ENCODE data around the gene WDR70. TPM values are rescaled to one million over a fixed set of nuclear protein-coding genes. Genes with fewer than 3 reads are reported as not detected.

The WDR70 gene
- total and polyA plus RNA-seq, 2 donors (not counting 3 experiments of a cell fraction or from before 2014, with no cell fraction given) = 6.7 to 37.3 TPM

GRCh38 chr5:37543216-37543615 lies 164.1 kb downstream of the WDR70 start:
- H3K79me2 ChIP-seq (ENCODE audit: control insufficient read depth, insufficient read depth, low read length) = no peaks in the 10 kb centered on the region
- H3K9me3 ChIP-seq (replicated peaks; ENCODE audit: control insufficient read depth, insufficient read depth, low read length) = no peaks in the 10 kb centered on the region
- no peak overlapping the region for H3K9ac ChIP-seq (replicated peaks; ENCODE audit: extremely low read depth, insufficient read depth, low read length)
- intact Hi-C loops (cut with micrococcal nuclease) = no loop called here
- H3K27me3 ChIP-seq (ENCODE audit: control insufficient read depth in 2 of 2, insufficient read depth in 2 of 2, low read length in 2 of 2) = no peaks in the 10 kb centered on the region
- H3K9me1 ChIP-seq (replicated peaks; ENCODE audit: control insufficient read depth, extremely low read depth, insufficient read depth, low read length) = no peaks in the 10 kb centered on the region
- dilution Hi-C loops (cut with MboI; ENCODE audit: extremely low pct_ligation_motif_present, low sequenced_read_pairs) = no loop called here
- H4K20me1 ChIP-seq (replicated peaks; ENCODE audit: control insufficient read depth, extremely low read depth, insufficient read depth, low read length) = no peaks in the 10 kb centered on the region
- no peak overlapping the region for H2AFZ ChIP-seq (ENCODE audit: low read depth, low read length)
- POLR2A ChIA-PET = no interaction called here
- BruUV-seq (replicated peaks) = no TSS peak
- H3K4me1 ChIP-seq (ENCODE audit: control insufficient read depth, extremely low read depth, insufficient read depth, low read length) = no peaks in the 10 kb centered on the region
- H3K4me3 ChIP-seq (replicated peaks in 1 of 3; ENCODE audit: insufficient read depth in 1 of 3, low read depth in 1 of 3, low read length in 3 of 3) = no peak overlapping the region
- no peak for TF ChIP-seq JUN (IDR thresholded peaks at IDR 0.05; ENCODE audit: borderline replicate concordance, insufficient read depth, insufficient read length, low read depth)
- no peak for TF ChIP-seq POLR2AphosphoS5 (IDR thresholded peaks at IDR 0.05; ENCODE audit: insufficient read depth, low read depth, low read length)
- TF ChIP-seq EZH2 (IDR thresholded peaks at IDR 0.05; ENCODE audit: borderline replicate concordance, low read depth, low read length, severe bottlenecking) = no peak
- no peak for TF ChIP-seq MYC (IDR thresholded peaks at IDR 0.05; ENCODE audit: low read depth, low read length)
- TF ChIP-seq, protein P1, sequence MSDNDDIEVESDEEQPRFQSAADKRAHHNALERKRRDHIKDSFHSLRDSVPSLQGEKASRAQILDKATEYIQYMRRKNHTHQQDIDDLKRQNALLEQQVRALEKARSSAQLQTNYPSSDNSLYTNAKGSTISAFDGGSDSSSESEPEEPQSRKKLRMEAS (IDR thresholded peaks at IDR 0.05; ENCODE audit: insufficient read depth, insufficient read length) = no peak
- no peak for TF ChIP-seq FOS (IDR thresholded peaks at IDR 0.05; ENCODE audit: borderline replicate concordance, insufficient read depth, low read length)
- no peak for TF ChIP-seq GATA2 (IDR thresholded peaks at IDR 0.05; ENCODE audit: insufficient read depth, insufficient read length, low read depth, low read length)
- TF ChIP-seq POLR2A (IDR thresholded peaks at IDR 0.05; ENCODE audit: low read depth, low read length) = no peak
- TF ChIP-seq CTCF (IDR thresholded peaks at IDR 0.05; ENCODE audit: extremely low read depth in 1 of 2, insufficient read depth in 1 of 2, low read depth in 1 of 2, low read length in 2 of 2) = no peak
- DNase-seq (ENCODE audit: low read depth, low spot score) (no peak), FAIRE-seq (no peak)
- H3K4me2 ChIP-seq (ENCODE audit: insufficient read depth, low read length) = no peak overlapping the region
- CTCF ChIA-PET = interaction anchor here (0.8 to 1.9 kb wide), 2 partner anchors 12 to 98 kb away, joined by 3 to 4 read pairs; no protein-coding TSS in a partner anchor
- no peak overlapping the region for H3K27ac ChIP-seq (ENCODE audit: insufficient read depth, low read depth, low read length)
- H3K36me3 ChIP-seq (ENCODE audit: control insufficient read depth in 2 of 2, extremely low read depth in 1 of 2, insufficient read depth in 2 of 2, low read length in 2 of 2) = no peaks in the 10 kb centered on the region
